Left renal pelvis (tissue), 4 donors: ENCODE measurements around the gene RGL1. TPM values are rescaled to one million over a fixed set of nuclear protein-coding genes. Genes with fewer than 3 reads are reported as not detected.
A peak's percentile ranks its signal among the peaks of the same experiment; 100 is the strongest.

ENCODE experiments used
- DNase-seq, 4 donors: peaks; one replicate each; pipeline ENCODE4 v3.0.0-alpha.2; 2013; ENCODE audit warnings: low read depth in 4 of 4, low spot score in 3 of 4
- polyA plus RNA-seq, 4 donors: library from polyadenylated mRNA; unstranded; fragments of 120-200 nt; gene quantifications; one replicate each; pipeline ENCODE4 v1.2.1, GENCODE V29; 2013; ENCODE audit not compliant: insufficient read length in 4 of 4

Gene RGL1
- polyA plus RNA-seq, 4 donors, result 46.7 to 158 (median 55.8) TPM

DNA sequence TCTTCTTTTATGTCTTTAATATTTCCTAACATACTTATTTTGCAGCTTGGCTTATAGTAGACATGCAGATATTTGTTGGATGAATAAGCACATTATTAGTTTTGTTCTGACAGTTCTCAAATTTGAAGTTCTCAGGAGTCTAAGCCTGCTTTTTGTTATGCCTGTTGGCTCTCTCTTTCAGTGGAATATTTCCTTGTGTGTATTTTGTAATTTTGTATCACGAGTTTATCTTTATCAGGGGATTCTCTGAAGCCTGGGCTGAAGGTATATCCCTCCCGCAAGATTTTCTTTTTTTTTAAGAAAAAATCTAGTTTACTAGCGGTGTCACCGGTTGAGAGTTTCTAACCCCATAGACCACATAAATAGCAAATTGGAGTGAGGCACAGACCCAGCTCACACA is 105.9 kb downstream of the RGL1 start:
- no peak for DNase-seq

DNA sequence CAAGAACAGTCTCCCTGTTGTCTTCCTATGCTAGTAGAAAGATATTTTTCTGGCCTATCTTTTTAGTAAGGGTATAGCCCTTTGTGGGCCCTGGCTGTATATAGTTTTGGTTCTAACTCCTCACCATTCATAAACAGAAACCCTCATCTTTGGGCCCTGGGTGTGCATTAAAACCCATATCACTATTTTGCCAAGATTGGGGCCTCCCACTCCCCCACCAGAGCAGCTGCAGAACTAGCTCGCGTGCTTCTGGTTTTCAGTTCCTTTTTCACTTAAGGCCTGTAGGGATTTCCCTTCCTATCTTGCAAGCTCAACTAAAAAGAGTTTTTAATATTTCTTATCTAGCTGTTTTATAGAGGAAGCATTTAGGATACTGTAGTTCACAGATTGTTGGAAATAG is 106.4 kb downstream of the RGL1 start:
- DNase-seq, result no peak

DNA sequence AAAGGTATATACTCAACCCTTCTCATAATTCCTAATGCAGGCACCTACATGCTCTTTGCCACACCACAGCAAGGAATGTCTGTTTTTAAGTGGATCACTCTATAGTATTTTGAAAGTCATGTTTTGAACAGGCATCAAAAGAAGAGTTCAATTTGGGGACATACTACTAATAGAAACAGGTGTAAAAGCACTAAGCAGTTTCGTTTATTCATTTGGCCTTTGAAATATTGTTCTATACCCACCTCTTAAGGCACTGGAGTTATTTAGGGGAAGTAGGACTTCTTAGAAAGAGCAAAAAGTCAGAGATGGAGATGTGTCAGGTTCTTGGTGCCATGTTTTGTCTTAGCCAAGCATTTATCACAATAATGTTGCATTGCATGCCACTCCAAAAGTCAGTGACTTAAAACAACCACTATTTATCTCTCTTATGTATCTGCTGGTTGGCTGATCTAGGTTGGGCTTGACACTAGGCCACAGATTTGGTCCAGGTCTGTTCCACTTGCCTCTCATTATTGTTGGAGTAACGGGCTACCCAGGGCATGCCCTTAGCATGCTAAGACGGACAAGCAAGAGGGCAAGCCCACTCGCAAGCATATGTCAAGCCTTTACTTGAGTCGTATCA is 107.5 kb downstream of the RGL1 start:
- DNase-seq, result no peak

DNA sequence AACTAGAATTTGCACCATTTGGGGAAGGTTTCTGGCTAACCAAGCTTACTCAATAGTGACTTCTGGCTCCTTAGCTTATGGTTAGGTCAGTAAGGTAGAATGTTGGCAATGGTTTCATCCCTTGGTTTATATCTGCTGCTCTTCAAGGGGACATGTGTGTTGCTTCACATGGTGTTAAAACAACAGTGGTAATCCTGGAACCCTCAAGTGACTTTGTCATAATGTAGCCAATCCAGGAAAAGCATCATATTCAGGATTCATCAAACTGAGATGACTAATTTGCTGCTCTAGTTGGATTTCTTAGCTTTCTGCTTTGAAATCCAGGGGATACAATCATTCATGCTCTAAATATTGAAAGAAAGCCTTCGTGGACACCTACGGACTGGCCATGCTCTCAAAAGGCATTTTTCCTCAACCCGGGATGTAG is 108.7 kb downstream of the RGL1 start:
- no peak for DNase-seq

DNA sequence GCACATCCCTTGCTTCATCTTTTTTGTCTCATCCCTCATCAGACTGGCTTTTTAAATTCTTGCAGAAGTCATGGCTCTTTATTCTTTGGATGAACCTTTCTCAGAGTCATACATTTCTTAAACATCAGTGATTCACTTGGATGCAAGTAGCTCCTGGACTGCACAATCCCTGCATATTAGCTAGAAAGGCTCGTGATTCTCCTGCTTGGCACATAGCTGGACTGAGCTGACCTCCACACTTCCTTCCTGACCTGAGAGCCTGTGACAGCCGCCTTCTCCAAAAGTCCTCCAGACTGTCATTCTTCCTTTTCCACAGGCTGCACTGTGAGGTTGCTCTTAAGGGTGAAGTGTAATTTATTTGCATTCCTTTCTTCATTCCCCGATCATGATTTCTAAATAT is 109.4 kb downstream of the RGL1 start:
- no peak for DNase-seq

DNA sequence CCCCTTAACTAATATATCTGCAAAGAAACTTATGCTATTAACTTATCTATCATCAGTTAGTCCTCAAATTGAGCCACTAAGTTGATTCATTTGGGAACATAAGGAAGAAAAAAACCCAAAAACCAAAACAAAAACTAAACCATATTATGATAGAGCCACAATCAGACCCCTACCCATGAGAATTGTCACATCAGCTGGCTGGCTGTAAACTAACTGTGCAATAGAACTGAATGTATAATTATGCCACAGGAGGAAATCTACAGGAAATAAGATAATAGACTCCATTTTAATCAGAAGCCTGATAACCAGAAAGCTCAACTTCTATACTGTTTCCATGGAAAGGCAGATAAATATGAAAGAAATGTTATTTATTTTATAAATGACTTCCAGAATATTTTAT is 110.0 kb downstream of the RGL1 start:
- DNase-seq, result no peak

DNA sequence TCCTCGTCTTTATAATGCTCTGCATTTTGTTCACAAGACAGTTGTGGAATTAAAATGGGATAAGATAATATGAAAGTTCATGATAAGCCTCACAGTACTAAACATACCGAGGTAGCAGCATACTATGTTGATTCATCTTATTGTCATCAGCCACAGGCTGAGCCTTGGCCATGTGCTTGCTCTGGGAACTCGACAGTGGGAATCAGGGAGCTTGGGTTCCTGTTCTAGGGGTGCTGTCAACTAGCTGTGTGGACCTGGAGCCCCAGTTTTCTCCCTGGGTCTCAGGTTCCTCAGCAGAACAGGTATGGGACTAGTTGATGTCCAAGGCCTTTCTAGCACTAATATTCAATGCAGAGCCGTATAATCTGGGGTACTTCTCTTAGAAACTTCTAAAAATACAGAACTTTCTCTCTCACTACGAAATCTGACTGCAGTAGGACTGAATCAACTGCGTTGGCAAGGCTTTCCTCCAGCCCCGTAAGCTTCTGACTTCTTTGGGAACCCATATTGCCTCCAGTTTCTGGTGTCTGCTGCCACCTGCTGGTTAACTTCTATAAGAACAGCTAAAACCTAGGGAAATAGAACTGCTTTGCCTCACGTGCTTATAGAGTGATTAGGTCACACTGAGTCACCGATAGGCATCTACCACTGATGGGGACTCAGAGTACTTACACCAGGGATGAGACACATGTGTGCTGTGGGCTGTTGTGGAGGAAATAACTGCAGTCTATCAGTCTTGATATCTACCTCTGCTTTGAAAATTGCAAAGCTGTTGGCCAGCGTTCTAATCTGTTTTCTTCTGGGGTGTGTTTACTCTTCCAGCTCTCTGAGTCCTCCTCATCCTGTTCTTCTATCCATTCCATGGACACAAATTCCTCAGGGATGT is 110.9 kb downstream of the RGL1 start:
- peak; percentile 52 to 75 (median 68) for DNase-seq

DNA sequence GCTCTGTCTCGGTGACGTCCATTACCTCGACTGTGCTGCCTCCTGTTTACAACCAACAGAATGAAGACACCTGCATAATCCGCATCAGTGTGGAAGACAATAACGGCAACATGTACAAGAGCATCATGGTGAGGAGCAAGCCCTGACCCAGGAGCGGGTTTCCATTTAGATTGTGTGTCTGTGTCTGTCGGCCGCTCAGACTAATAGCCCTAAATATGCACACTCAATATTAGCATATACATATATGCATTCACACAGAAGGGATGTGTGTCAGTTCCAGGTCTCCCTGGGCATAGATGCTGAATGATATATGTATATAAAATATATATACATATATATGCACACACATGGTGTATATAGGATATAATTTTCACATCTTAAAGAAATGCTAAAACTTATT is 111.7 kb downstream of the RGL1 start:
- no peak for DNase-seq

DNA sequence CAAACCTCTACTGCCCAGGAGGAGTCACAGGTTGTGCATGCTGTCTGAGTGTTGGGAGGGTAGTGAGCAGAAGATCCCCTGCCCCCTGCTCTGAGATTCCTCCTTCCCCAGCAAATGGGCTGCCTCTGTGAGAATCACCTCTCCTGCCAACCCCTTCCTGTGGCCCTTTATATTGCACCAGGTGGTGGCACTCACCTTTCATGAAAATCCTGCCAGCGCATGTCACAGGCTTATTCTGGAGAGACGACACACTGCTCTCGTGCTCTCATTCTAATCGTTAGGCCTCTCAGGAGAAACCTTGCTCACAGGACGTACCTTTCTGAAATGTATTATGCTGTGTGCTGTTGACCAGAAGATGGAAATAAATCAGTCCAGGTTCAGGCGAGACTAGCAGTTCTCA is 113.7 kb downstream of the RGL1 start:
- no peak for DNase-seq

DNA sequence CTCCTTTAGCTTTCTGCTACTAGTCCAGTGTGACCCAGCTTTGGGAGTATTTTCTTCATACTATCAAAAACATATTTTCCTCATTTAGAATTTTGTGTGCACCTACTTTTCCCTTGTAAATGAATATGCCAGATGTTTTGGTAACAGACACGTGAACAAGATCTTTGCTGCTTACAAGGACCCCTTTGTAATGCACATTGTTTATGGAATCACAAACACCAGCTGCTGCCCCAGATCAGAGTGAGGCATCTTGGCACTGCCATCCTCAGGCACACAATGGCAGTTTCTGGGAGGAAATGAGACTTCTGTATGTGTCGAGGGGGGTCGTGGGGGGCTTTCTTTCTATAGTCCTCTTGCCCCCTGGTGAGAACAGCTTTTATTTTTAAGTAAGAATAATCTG is 115.7 kb downstream of the RGL1 start:
- no peak for DNase-seq

DNA sequence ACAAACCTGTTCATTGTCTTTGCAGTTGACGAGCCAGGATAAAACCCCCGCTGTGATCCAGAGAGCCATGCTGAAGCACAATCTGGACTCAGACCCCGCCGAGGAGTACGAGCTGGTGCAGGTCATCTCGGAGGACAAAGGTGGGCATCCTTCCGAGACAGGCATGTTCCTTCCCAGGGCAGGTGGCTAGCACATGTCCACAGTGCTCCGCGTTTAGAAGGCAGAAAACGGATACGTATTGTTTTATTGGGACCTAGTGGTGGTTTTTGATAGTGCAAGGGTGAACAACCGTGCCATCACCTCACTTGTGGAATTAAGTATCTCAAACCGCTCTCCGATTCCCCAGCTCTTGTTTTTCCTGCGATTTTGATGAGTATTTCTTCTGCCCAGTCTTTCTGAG is 117.3 kb downstream of the RGL1 start:
- DNase-seq, result no peak

DNA sequence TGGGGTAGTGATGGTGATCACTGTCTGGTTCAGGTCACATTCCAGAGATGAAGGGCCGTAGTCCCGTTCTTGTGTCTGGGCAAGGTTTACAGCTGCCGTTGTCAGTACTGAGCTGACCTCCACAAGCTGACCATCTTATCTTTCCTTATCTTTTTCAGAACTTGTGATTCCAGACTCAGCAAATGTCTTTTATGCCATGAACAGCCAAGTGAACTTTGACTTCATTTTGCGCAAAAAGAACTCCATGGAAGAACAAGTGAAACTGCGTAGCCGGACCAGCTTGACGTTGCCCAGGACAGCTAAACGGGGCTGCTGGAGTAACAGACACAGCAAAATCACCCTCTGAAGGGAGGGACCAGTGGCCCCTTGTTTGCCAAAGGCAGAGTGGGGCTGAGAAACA is 121.0 kb downstream of the RGL1 start:
- DNase-seq, result no peak

DNA sequence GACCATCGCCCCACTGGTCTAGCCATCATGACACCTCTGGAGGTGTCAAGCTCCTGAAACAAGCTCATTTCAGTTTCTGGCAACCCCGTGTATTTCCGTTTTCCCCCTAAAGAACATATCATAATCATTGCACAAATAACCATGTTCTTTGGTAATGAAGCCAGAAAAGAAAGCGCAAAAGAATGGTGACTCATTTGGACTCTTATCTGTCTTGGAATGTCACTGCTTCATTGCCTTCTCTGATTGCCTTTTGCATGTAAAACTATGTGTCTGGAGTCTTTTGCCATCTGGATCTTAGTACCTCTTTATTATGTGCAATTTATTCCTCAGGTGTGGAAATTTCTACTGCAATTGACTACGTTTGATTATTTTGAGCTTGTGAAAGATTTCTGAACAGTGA is 122.1 kb downstream of the RGL1 start:
- no peak for DNase-seq

DNA sequence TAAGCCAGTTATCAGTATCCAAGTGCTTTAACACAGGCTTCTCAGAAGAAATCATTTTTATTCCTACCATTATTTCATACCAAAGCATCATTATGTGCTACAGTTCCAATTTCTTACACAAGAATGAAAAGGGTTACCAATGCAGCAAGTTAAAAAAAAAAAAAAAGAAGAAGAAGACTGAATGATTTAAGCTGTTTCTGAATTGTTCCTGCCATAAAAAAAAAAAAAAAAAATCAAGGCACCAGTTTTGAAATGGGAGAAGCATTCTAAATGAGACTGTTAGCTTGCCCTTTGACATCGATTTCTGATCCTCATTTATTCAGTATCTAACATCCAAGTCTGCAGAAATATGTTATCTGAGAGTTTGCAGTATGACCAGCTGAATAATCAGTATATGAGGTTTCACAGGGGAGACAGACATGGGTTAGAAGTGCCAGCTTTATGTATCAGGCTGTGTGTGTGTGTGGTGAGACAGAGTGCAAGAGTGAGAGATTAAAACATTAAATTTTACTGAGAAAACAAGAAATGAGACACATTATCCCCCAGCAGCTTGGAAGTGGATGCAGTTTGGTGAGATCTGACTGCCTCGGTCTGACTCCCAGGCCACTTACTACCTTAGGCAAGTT is 126.8 kb downstream of the RGL1 start:
- DNase-seq, result no peak

DNA sequence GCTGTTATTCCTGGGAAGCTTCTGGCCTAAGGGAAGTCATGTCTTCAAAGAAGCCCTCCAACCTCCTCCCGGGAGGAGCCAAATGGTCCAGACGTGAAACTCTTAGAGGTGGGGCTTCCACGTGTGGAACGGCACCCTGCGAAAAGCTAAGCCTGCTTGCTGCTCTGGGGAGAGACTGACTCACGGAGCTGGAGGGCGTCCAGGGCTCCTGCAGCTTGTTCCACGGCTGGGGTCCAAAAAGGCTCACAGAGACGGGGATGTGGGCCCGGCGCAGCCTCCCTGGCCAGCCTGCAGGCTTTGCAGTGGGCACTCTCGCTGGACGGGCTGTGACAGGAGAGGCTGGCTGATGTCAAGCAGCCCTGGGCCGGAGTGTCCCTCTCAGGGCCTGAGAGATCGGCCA is 127.5 kb downstream of the RGL1 start:
- no peak for DNase-seq

DNA sequence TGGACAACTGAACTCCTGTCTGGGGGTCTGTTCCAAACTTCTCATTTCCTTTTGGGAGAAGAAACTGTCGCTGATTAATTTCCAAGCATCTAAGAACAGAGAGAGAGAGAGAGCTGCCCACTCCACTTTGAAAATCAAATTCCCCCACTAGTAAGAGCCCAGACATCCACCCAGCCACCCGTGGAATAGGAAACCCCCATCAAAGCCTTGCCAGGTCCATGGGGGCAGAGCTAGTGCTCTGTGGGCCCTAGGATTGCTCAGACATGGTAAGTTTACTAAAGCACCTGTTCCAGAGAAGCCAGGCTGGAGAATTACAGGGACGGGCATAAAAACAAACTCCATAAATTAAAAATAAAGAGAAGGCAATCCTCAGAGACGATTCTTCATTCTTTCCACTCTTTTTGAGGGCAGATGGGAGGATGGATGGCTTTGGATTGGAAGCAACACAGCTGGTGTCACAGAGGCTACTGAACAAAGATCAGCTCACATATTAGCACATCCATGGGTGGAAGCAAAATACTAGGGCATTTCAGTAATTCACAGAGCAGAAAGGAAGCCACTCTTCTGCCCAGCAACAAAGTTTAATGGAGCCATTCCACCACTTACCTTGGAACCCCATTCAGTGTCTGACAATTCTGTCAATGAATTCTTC is 128.7 kb downstream of the RGL1 start:
- DNase-seq, result no peak

DNA sequence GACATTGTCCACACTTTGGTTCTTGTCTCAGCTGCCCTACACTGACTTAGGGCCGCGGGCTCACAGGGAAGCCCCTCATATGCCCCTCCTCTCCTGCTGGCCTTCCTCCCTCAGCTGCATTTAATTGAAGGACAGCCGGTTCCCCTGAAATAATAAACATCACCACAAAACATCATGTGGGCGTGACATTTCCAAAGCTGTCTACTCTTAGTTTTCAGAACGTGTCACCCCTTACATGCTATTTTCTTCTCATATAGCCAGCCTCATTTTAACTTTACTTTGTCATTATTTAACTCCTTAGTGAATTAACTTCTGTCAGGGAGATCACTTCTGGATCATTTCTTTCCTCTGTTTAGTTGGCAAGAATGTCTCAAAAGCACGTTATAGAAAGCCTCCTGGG is 129.4 kb downstream of the RGL1 start:
- DNase-seq, result no peak

DNA sequence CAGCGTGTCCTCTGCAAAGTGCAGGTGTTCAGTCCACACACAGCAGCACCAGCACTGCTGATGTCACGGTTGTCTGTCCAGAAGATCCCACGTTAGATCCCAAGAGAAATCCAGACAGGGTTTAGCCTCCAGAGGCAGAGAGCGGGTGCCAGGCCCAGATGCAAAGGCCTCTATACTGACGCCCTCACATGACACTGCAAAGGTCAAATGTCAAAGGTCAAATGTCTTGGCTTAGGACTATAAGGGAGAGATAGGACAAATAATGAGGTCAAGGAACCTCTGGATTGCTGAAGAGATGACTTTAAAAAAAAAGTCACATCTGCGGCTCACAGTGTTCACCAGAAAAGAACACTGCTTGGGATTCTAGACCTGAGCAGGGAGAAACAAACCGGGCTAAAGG is 131.1 kb downstream of the RGL1 start:
- DNase-seq, result no peak

DNA sequence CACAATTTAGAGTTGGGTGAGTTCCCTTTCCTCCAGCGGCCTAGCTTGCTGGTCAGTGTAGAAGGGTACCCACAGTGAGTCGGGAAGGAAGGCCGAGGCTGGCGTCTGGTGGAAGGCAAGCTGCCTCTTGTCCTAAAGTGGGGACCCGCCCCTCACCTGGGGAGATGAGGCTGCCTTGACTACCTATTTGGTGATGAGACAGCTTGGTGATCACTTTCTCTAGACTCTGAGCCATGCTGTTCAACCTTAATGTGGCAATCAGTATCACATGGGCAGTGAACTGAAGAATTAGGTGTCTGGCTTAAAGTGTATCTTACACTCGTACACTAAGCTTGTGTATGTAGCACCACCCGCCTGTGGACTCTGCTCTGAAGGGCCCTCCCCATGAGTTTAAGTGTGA is 131.9 kb downstream of the RGL1 start:
- no peak for DNase-seq

DNA sequence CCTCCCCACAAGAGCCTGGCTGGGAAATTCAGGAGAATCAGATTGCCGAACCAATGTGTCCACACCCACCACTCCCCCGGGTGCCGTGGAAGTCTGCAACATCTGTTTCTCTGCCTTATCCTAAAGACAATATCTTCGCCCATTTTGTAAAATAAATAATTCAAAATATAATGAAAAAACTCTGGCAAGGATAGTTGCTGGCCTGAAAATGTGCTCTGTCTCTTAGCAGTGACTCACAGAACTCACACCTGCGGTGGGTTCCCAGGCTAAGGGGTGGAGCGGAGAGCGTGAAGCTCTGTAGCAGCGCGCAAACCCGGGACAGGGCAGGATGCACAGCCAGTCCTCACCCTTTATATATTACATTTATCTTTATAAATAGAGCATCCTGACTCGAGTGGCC is 132.7 kb downstream of the RGL1 start:
- DNase-seq, result no peak

DNA sequence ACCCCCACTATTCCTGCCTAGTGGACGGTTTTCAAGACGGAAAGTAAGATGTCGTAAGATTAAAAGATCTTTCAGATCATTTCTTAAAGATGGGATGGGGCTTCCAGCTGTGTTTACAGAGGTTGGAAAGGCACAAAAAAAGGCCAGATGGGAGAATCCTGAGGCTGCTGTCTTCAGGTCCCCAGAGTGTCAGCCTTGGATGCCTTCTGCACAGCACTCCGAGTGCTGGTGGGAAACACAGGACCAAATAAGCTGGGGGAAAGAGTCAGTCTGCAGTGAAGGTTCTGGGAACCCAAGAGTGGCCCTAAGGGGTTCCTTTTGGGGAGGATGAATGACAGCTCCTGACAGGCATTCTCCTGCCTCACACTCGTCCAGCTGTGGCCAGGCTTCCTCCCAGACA is 136.1 kb downstream of the RGL1 start:
- DNase-seq, result no peak
